WTC11 (cell line): ENCODE results near the gene C10orf71.

Source experiments
- ATF2 ChIP-seq: sonication (generic); formaldehyde crosslinking; IDR thresholded peaks from 2 replicates; pipeline ENCODE4 v1.8.1; 2022; ENCODE audit warnings: low read depth, missing genetic modification reagents, borderline replicate concordance
- ATF3 ChIP-seq: sonication (generic); formaldehyde crosslinking; conservative IDR thresholded peaks from 2 replicates; pipeline ENCODE4 v1.8.1; 2022; ENCODE audit warnings: mild to moderate bottlenecking, missing genetic modification reagents
- MAX ChIP-seq: sonication (generic); formaldehyde crosslinking; IDR thresholded peaks from 2 replicates; pipeline ENCODE4 v1.8.0; 2022; ENCODE audit warnings: mild to moderate bottlenecking, missing genetic modification reagents
- NR2C2 ChIP-seq: sonication (generic); formaldehyde crosslinking; IDR thresholded peaks from 2 replicates; pipeline ENCODE4 v1.8.0; 2022; ENCODE audit warnings: mild to moderate bottlenecking, missing genetic modification reagents
- SMAD3 ChIP-seq: sonication (generic); formaldehyde crosslinking; IDR thresholded peaks from 2 replicates; pipeline ENCODE4 v1.8.0; 2022; ENCODE audit warnings: missing genetic modification reagents, mild to moderate bottlenecking, borderline replicate concordance
- SMAD4 ChIP-seq: sonication (generic); formaldehyde crosslinking; IDR thresholded peaks from 2 replicates; pipeline ENCODE4 v1.8.0; 2022; ENCODE audit warnings: mild to moderate bottlenecking, missing genetic modification reagents
- SP1 ChIP-seq: sonication (generic); formaldehyde crosslinking; conservative IDR thresholded peaks from 2 replicates; pipeline ENCODE4 v1.8.1; 2022; ENCODE audit warnings: missing genetic modification reagents
- ZBTB21 ChIP-seq: sonication (generic); formaldehyde crosslinking; IDR thresholded peaks from 2 replicates; pipeline ENCODE4 v1.8.1; 2023; ENCODE audit warnings: mild to moderate bottlenecking, missing genetic modification reagents, borderline replicate concordance
- ZNF138 ChIP-seq: sonication (generic); formaldehyde crosslinking; conservative IDR thresholded peaks from 2 replicates; pipeline ENCODE4 v1.8.1; 2022; ENCODE audit warnings: mild to moderate bottlenecking, moderate library complexity, missing genetic modification reagents
- ZNF232 ChIP-seq: sonication (generic); formaldehyde crosslinking; IDR thresholded peaks from 2 replicates; pipeline ENCODE4 v1.8.0; 2022; ENCODE audit warnings: mild to moderate bottlenecking, missing genetic modification reagents
- ZNF263 ChIP-seq: sonication (generic); formaldehyde crosslinking; IDR thresholded peaks from 2 replicates; pipeline ENCODE4 v1.8.1; 2022; ENCODE audit warnings: low read depth, mild to moderate bottlenecking, moderate library complexity, missing genetic modification reagents
- ZNF317 ChIP-seq: sonication (generic); formaldehyde crosslinking; IDR thresholded peaks from 2 replicates; pipeline ENCODE4 v1.8.1; 2023; ENCODE audit warnings: low read depth, mild to moderate bottlenecking, moderate library complexity, missing genetic modification reagents, borderline replicate concordance
- TF ChIP-seq, protein P1 (sequence below): fragments of 200-600 bp; IDR thresholded peaks from 2 replicates; pipeline ENCODE4 v1.8.0; 2022; ENCODE audit warnings: antibody characterized with exemption
- TF ChIP-seq, protein P2 (sequence below): fragments of 250-450 bp; sonication (Bioruptor Pico); IDR thresholded peaks from 2 replicates; pipeline ENCODE4 v1.8.0; 2021; ENCODE audit warnings: mild to moderate bottlenecking

DNA sequence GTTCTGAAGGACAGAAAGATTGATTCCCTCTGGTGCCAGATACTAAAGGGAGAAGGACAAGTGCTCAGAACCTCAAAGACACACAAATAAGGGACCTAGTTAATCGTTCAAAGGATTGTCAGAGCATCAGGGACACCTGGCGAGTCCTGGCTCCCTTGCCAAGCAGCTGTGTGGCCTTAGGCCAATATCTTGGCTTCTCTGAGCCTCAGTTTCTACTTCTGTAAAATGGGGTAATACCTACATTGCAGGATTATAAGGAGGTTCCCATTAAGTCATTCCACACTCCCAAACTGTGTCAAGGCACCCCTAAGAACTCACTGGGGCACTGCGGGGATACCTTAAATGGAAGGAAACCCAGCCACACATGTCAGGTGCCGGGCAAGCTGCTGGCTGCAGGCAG, 67.5 kb downstream of the C10orf71 start:
- TF ChIP-seq, protein P1, sequence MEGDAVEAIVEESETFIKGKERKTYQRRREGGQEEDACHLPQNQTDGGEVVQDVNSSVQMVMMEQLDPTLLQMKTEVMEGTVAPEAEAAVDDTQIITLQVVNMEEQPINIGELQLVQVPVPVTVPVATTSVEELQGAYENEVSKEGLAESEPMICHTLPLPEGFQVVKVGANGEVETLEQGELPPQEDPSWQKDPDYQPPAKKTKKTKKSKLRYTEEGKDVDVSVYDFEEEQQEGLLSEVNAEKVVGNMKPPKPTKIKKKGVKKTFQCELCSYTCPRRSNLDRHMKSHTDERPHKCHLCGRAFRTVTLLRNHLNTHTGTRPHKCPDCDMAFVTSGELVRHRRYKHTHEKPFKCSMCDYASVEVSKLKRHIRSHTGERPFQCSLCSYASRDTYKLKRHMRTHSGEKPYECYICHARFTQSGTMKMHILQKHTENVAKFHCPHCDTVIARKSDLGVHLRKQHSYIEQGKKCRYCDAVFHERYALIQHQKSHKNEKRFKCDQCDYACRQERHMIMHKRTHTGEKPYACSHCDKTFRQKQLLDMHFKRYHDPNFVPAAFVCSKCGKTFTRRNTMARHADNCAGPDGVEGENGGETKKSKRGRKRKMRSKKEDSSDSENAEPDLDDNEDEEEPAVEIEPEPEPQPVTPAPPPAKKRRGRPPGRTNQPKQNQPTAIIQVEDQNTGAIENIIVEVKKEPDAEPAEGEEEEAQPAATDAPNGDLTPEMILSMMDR: no peak
- TF ChIP-seq ATF2: no peak
- no peak for TF ChIP-seq ZNF232
- TF ChIP-seq SP1 (CRISPR knock-in tag): no peak
- no peak for TF ChIP-seq ATF3 (CRISPR knock-in tag)
- TF ChIP-seq ZNF138 (CRISPR knock-in tag): no peak
- no peak for TF ChIP-seq MAX
- TF ChIP-seq ZNF317 (CRISPR knock-in tag): no peak
- no peak for TF ChIP-seq NR2C2 (CRISPR knock-in tag)
- no peak for TF ChIP-seq ZNF263 (CRISPR knock-in tag)
- TF ChIP-seq, protein P2, sequence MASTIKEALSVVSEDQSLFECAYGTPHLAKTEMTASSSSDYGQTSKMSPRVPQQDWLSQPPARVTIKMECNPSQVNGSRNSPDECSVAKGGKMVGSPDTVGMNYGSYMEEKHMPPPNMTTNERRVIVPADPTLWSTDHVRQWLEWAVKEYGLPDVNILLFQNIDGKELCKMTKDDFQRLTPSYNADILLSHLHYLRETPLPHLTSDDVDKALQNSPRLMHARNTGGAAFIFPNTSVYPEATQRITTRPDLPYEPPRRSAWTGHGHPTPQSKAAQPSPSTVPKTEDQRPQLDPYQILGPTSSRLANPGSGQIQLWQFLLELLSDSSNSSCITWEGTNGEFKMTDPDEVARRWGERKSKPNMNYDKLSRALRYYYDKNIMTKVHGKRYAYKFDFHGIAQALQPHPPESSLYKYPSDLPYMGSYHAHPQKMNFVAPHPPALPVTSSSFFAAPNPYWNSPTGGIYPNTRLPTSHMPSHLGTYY (CRISPR knock-in tag): no peak
- TF ChIP-seq ZBTB21 (CRISPR knock-in tag): no peak
- no peak for TF ChIP-seq SMAD4
- no peak for TF ChIP-seq SMAD3
